HG03460 (cell line): Measurements from ENCODE around the gene ATP11A.

Source experiments
- ATAC-seq: cut with Tn5 transposase; IDR thresholded peaks from one replicate; pipeline ENCODE4 v1.9.1; 2021; ENCODE audit not compliant: unreplicated experiment

The ATP11A gene

GRCh38 chr13:112771877-112772538 lies 82.2 kb downstream of the ATP11A start:
- ATAC-seq, result no peak

- ATAC-seq, result no peak
These were observed 82.7 kb downstream of the ATP11A start for GRCh38 chr13:112772539-112772909.

GRCh38 chr13:112772929-112773328 lies 83.1 kb downstream of the ATP11A start:
- no peak for ATAC-seq

GRCh38 chr13:112773601-112774447 lies 84.0 kb downstream of the ATP11A start:
- ATAC-seq, result no peak

- ATAC-seq, result no peak
These were observed 84.6 kb downstream of the ATP11A start for GRCh38 chr13:112774448-112774792.

- ATAC-seq, result no peak
These were observed 85.2 kb downstream of the ATP11A start for GRCh38 chr13:112774829-112775565.

GRCh38 chr13:112775791-112776279 lies 86.0 kb downstream of the ATP11A start:
- no peak for ATAC-seq

GRCh38 chr13:112776354-112776753 lies 86.5 kb downstream of the ATP11A start:
- no peak for ATAC-seq

GRCh38 chr13:112776971-112777370 lies 87.1 kb downstream of the ATP11A start:
- no peak for ATAC-seq

GRCh38 chr13:112777637-112778406 lies 88.0 kb downstream of the ATP11A start:
- no peak for ATAC-seq

- ATAC-seq, result no peak
These were observed 90.2 kb downstream of the ATP11A start for GRCh38 chr13:112779856-112780604.

- no peak for ATAC-seq
These were observed 91.4 kb downstream of the ATP11A start for GRCh38 chr13:112781287-112781686.

- ATAC-seq, result no peak
These were observed 92.1 kb downstream of the ATP11A start for GRCh38 chr13:112781881-112782361.

GRCh38 chr13:112782429-112783010 lies 92.7 kb downstream of the ATP11A start:
- no peak for ATAC-seq

GRCh38 chr13:112783135-112783977 lies 93.5 kb downstream of the ATP11A start:
- ATAC-seq, result no peak

- no peak for ATAC-seq
These were observed 94.1 kb downstream of the ATP11A start for GRCh38 chr13:112783978-112784371.

- ATAC-seq, result no peak
These were observed 95.1 kb downstream of the ATP11A start for GRCh38 chr13:112784811-112785482.

- ATAC-seq, result no peak
These were observed 95.6 kb downstream of the ATP11A start for GRCh38 chr13:112785483-112785856.
